DMS53 treated with DMSO at 0.1 percent for 48 hours (cell line): ENCODE data around the gene PATL1.
"Not testable (repeated sequence)": the region's sequence is repeated elsewhere in the genome, so short reads cannot be mapped to it uniquely, and the experiment has no call there.

Experiments used
- DNase-seq: peaks from one replicate; lab custom pipeline; 2025; ENCODE audit not compliant: unreplicated experiment; lab: John Stamatoyannopoulos, UW

The PATL1 gene

DNA sequence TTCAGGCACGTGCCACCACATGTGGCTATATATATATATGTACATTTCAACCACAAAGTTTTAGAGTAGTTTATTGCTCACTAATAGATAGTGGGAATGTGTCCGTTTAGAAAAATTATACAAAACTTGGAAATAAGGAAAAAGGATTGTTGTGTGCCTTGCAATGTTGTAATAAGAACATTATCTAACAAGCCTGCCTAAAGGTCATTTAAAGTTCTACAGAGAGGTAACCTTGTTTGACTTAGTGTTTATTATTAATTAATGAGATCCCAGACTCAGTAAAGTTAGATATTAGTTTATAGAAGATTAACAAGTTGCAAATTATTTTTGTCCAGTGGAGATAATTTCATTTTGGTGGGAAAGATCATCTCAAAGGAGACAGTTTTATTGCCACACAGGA lies 5.5 kb upstream of the PATL1 start:
- no peak for DNase-seq

DNA sequence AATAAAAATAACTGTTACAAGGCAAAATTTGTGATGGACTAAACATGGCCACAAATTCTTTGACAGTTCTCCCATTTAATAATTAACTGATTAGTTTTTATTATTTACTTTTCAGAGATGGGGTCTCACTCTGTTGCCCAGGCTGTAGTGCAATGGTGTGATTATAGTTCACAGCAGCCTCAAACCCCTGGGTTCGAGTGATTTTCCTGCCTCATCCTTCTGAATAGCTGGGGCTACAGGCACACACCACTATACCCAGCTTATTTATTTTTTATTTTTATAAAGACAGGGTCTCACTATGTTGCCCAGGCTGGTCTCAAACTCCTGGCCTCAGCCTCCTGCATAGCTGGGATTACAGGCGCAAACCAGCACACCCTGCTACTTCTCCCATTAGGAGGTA lies 4.5 kb upstream of the PATL1 start:
- DNase-seq: no peak

DNA sequence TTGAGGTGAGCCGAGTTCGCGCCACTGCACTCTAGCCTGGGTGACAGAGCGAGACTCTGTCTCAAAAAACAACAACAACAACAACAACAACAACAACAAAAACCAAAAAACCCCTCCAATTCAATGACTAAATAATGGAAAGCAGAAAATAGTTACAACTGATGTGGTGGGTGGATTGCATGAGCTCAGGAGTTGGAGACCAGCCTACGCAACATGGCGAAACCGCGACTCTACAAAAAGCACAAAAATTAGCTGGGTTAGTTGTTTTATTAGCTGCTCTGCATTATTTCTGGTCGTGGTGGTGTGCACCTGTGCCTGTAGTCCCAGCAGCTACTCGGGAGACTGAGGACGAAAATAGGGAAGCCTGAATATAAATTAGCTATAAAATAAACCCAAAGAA lies 2.6 kb upstream of the PATL1 start:
- DNase-seq: no peak

DNA sequence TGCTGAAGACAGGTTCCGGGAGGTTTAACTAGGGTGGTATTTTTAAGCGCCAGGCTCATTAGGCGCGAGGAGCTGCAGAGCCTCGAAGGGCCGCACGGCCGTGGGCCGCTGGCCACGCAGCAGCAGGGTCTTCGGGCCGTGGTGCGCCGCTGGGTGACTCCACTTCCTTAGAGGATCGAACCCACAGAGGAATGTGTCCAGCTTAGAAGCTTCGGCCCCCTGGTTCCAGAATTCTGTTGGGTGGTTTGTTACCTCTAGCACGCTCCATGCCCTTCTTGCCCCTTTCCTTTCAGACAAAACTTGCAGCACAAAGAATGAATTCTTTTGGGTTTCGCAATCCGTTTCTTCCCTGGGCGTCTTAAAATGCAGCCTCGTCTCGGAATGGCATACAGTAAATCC lies 773 bp upstream of the PATL1 start:
- DNase-seq: no peak

DNA sequence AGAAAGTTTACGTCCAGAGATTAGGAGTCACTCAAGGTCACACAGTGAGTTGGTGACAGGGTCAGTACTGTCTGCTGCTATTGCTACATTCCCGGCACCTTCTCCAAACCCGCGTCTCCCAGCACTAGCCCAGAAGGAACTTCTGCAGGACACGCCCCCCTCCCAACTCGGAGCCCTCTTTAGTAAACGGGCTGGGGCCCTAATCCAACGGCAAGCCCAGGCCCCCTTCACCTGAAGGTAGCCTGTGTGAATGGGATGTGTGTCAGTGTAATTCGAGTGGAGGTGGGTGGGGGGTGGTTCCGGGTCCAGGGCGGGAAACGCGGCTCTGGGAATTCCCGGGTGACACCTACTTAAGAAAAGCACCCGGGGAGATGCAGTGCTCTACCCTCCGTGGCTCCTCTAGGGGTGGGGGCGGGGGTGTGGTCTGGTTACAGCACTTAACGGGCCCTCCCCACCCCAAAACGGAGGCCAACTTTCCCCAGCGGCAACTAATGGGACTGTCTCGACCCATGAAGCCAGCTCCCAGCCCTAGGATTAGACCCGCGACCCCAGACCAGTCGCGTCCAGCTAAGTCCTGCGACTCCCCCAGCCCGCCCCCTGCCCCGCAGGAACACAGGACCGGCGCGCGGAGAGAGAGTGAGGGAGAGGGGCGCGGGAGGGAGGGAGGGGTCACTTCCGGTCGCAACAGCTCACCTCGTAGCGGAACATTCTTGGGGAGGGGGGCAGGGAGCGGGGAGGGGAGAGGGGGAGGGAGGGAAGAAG lies 468 bp downstream of the PATL1 start:
- no peak for DNase-seq

DNA sequence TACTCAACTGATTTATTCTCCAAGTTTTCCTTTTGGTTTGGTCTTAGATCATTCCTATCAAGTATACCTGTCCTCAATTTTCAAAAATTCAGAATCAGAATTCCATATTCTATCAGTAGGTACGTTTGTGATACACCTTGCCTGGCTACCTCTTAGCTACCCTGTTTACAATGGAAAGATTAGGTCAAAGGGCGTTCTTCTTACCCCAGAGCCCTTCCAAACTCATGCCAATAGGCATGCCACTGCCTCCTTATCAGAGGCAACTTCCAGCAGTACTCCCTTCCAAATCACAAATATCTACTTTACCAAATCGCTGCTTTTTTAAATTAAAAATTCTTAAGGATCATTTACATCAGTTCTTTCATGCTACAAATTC lies 1.0 kb downstream of the PATL1 start:
- no peak for DNase-seq

DNA sequence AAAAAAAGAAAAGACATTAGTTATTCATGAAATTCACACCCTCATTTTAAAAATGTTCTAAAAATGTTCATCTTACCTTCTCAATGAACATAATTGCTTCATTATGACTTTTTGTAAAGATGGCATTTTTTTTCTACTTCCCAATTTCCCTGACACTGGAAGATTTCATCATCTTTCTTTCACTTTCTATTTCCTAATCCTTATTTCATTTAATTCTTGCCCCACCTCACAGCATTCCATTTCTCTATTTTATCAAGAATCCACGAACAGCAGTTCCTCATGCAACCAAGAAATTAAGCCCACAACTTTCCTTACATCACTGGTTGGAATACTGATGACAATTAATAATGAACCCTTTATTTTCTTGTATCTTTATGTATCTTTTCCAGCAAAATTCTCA lies 1.9 kb downstream of the PATL1 start:
- DNase-seq: no peak

DNA sequence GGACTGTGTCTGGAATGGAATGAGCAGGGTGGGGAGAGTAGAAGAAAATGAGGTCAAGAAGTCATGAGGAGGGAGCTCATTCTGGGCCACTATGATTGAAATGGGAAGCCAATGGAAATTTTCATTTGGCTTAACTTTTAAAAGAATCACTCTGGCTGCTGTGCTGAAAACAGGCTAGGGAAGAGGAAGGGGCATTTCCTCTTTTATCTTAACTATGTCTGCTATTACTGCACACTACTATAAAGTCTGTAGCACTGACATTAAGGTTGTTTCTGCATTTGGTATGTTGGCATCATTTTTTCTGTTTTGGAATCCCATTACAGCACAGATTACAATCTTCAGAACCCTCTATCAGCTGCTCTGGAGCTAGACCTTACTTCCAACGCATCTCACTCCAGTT lies 8.2 kb downstream of the PATL1 start:
- DNase-seq: no peak

DNA sequence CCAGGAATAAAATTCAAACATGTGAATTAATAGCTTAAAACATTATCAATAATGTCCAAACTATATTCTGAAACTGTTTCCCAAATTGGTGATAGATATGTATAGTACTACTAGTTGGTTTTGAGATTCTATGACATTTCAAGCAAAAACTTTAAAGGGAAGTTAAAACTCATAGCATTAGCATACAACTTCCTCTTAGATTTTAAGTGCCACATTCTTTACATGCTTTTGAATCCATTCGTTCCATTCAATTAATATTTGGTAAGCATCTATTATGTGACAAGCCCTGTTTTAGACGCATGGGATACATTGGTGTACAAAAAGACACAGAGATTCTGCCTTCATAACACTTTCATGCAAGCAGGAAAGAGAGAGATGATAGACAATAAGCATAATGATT lies 8.9 kb downstream of the PATL1 start:
- DNase-seq: no peak

DNA sequence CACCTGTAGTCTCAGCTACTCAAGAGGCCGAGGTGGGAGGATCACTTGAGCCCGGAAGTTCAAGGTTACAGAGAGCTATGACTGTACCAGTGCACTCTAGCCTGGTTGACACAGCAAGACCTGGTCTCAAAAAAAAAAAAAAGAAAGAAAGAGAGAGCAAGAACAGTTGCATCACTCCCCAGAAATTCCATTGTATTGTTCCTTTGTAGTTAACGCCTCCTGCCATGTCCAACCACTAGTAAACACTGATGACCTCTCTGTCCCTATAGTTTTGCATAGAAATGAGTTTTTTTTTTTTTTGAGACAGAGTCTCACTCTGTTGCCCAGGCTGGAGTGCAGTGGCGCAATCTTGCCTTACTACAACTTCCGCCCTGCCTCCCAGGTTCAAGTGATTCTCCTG lies 10.8 kb downstream of the PATL1 start:
- no peak for DNase-seq

DNA sequence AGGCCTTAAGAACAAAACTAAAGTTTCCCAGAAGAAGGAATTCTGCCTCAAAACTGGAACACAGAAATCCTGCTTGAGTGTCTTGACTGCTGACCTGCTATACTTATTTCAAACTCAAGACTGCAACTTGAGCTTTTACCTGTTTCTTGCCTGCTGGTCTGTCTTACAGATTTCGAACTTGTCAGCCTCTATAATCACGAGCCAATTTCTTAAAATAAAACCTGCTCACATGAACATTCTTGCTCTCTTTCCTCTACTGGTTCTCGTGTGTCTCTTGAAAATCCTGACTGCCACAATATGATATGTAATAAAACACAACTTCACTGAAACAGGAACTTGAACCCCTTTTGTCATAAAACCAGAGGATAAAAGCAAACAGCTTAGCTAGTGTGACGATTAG lies 13.9 kb downstream of the PATL1 start:
- no peak for DNase-seq

DNA sequence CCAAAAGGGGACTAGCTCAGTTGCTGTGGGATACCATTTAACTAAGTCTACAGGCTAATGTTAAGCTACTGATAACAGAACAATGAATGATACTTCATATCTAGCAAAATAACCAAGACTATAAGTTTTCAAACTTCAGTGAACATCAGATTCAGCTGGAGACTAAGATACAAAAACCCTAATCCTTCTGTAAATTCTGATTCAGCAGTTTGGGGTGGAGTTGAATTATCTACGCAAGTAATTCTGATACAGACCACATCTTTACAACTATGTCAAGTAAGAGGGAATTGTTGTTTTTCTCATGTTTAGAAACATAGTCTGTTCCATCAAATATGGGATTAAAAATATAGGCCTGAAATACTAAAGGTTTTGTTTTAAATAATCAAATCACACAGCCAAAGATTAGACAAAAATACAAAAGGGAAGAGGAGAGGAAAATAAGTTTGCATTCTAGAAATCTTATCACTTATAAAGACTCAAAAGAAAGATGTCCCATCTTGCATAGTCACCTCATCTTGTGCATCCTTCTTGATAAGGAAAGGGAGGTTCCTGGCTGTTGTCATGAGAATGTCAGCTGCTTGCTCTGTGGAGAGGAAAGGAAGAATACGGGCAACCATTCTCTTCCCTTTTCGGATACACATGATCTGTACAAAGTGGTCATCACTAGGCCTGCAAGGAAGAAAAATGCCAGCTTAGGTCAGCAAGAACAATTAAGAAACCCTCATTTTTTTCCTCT lies 21.4 kb downstream of the PATL1 start:
- no peak for DNase-seq

DNA sequence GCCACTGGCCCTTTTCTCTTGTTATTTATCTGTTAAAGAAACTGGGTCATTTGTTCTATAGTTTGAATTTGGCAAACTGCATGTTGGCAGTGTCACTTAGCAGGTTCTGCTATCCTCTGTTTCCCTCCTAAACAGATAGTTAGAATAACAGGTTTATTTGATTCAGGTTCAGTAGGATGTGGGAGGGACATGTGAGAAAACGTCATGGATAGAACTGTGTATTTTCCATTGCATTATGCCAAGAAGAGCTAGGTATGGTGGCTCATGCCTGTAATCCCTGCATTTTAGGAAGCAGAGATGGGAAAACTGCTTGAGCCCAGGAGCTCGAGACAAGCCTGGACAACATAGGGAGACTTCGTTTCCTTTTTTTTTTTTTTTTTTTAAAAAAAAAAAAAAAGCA lies 24.3 kb downstream of the PATL1 start:
- DNase-seq: no peak

DNA sequence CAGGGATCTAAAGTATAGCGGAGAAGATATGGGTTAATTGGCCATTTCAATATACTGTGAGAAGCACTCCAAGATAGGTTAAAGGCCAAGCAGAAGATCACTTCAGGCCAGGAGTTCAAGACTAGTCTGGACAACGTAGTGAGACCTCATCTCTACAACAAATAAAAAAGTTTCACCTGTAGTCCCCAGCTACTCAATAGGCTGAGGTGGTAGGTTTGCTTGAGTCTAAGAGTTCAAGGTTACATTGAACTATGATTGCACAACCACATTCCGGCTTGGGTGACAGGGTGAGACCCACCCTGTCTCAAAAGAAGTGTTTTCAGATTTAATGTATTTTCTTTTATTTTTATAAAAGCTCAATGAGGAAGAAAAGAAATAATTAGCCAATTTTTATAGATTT lies 25.4 kb downstream of the PATL1 start:
- DNase-seq: no peak

DNA sequence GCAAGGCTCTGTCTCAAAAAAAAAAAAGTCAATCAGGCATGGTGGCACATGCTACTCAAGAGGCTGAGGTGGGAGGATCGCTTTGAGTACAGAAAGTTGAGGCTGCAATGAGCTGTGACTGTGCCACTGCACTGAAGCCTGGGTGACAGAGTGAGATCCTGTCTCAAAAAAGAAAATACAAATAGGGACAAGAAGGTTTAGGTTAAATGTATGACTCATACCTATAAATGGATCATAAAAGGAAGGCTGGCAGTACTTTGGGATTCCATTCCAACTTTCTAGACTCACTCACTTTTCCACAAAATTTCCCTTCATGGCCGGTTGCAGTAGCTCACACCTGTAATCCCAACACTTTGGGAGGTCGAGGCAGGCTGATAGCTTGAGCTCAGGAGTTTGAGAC lies 27.7 kb downstream of the PATL1 start:
- no peak for DNase-seq

DNA sequence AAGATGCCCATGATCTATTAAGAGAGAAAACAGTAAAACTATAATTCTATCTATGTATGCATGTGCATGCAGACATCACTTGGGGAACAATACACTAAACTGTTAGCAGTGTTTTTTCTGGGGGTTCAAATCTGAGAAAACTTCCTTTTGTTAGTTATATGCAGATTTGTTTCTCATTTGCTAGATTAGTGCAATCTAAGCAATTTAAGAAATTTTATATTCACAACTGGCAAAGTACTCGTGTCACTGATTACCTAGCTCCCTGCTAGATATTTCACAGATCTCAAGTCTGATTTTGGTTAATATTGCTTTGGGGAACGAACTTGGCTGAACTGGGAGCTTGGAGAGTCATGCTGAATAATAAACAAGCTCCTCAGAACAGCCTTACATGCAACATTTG lies 38.3 kb downstream of the PATL1 start:
- no peak for DNase-seq

DNA sequence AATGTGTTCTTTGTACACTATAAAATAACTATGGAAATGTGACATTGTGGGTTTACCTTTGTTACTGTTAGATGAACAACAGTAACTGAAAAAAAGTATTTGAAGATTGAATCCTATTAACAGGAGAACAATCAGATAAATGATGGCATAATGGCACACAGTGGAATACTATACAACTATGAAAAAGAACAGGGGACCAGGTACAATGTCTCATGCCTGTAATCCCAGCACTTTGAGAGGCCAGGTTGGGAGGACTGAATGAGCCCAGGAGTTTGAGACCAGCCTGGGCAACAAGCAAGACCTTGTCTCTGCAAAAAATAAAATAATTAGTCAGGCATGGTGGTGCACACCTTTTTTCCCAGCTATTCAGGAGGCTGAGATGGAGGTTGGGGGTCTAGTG lies 38.8 kb downstream of the PATL1 start:
- no peak for DNase-seq

DNA sequence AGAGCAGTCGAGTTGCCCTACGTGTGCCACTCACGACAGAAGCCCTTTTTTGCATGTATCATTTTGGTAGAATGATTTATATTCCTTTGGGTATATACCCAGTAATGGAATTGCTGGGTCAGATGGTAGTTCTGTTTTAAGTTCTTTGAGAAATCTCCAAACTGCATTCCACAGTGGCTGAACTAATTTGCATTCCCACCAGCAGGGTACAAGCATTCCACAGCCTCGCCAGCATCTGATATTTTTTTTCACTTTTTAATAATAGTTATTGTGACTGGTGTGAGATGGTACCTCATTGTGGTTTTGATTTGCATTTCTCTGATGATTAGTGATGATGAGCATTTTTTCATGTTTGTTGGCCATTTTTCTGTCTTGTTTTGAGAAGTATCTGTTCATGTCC lies 41.9 kb downstream of the PATL1 start:
- DNase-seq: not testable (repeated sequence)

DNA sequence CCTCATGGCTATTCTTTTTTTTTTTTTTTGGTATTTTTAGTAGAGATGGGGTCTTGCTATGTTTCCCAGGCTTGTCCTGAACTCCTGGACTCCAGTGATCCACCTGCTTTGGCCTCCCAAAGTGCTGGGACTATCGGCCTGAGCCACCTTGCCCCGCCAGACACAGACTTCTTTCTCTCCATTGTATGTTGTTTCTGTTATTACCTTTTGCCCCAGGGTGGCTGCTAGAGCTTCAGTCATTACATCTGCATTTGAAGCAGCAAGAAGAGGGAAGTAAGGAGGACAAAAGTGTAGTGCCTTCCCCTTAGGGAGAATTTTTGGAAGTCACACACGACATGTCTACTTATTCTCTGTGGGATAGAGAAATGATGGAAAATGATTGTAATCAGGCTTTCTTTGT lies 43.1 kb downstream of the PATL1 start:
- no peak for DNase-seq

DNA sequence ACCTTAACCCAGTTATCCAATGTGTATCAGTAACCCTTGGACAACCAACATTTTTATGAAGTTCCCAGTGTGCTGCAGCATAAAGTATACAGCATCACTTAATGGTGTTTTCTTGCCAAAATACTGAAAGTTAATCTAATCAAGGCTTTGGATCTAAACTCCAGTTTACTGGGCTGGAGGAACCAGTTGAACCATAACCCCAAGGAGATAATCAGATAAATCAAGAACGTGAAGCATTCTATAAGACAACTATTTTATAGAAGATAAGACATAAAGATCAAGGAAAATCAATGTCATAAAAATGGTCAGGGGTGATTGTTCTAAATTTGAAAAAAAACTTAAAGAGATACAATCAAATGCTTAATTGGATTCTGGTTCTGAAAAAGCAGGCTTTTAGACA lies 51.0 kb downstream of the PATL1 start:
- no peak for DNase-seq

DNA sequence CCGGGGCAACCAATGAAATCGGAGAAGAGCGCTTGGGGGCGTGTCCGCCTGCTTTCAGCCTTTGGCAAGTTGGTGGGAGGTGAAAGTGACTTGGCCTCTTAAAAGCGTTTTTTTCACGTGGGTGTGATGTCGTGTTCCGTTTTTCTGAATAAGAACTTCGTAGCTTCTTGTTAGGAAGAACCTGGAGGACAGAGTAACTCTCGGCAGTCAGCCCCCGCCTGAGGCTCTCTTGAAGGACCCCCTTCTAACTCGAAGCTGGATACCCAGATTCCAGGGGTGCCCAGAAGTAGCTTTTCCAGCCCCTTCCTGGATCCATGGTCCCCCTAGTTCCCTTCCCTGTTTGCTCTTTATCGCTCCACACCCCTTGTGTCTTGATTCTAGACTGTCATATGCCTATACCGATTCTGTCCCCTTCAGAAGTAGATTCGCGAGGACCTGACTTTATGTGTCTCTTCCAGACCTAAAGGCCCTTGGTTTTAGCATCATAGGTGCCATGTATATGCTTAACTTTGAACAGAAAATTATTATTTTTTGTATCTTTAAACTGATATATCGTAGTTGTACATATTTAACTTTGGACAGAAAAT lies 52.3 kb downstream of the PATL1 start:
- DNase-seq: peak; percentile 26

DNA sequence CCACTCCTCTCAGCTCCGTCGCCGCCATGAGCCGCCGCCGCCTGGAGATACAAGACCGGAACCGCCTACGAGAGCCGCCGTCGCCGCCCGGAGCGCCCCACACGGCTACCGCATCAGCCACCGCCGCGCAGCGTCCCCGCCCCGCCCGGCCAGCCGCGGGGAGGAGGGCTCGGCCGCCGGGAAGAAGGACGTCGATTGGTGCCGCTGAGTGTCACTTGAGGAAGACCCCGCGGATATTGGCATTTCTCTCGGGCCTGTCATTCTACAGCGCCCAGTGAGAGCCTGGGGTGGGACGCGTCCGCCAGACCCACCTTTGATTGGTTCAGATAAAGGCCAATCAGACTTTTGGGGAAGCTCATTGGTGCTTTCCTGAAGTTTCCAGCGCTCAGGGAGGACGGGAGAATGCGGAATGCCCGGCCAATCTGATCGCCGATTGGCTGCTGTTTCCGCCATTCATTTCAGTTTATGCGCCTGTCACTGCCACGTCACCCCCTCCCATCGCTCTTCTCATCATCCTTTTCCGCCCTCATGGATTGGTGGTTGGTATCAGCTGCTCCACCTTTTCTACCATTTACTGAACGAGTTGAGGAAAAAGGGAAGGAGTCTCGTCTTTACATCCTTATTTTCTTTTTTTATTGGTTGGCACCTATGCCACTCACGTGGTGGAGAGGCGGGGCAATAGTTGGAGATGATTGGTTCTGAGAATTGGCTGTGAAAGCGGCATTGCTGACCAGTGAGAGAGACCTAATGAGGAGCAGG lies 53.0 kb downstream of the PATL1 start, which contains the start of gene OSBP:
Gene OSBP (minus strand): TSS at position 138 of the 759 bp plus-strand sequence. CDS start 110 bp downstream, at position 28.
- DNase-seq: peak; percentile 99
